SKM-1 treated with dmso at 0.1 percent for 144 hours (cell line): ENCODE results near the gene FAR1.

Source experiments
- DNase-seq: peaks from one replicate; lab custom pipeline; 2025; ENCODE audit not compliant: unreplicated experiment; lab: John Stamatoyannopoulos, UW

FAR1 gene

GRCh38 chr11:13775471-13775870, 107.0 kb downstream of the FAR1 start:
- no peak for DNase-seq

GRCh38 chr11:13776134-13776815, 107.8 kb downstream of the FAR1 start:
- DNase-seq: no peak

- no peak for DNase-seq
Observed at GRCh38 chr11:13777341-13777985, 109.0 kb downstream of the FAR1 start.

- DNase-seq: no peak
Observed at GRCh38 chr11:13778345-13778744, 109.9 kb downstream of the FAR1 start.

- DNase-seq: no peak
Observed at GRCh38 chr11:13781153-13781552, 112.7 kb downstream of the FAR1 start.
